HG02981 (cell line): ENCODE results near the gene PACSIN1.
A peak's percentile ranks its signal among the peaks of the same experiment; 100 is the strongest.
"Not testable (repeated sequence)": the region's sequence is repeated elsewhere in the genome, so short reads cannot be mapped to it uniquely, and the experiment has no call there.

Experiments
- ATAC-seq: cut with Tn5 transposase; IDR thresholded peaks from one replicate; pipeline ENCODE4 v1.9.1; 2021; ENCODE audit warnings: mild to moderate bottlenecking, moderate library complexity; ENCODE audit not compliant: unreplicated experiment

PACSIN1 gene

DNA sequence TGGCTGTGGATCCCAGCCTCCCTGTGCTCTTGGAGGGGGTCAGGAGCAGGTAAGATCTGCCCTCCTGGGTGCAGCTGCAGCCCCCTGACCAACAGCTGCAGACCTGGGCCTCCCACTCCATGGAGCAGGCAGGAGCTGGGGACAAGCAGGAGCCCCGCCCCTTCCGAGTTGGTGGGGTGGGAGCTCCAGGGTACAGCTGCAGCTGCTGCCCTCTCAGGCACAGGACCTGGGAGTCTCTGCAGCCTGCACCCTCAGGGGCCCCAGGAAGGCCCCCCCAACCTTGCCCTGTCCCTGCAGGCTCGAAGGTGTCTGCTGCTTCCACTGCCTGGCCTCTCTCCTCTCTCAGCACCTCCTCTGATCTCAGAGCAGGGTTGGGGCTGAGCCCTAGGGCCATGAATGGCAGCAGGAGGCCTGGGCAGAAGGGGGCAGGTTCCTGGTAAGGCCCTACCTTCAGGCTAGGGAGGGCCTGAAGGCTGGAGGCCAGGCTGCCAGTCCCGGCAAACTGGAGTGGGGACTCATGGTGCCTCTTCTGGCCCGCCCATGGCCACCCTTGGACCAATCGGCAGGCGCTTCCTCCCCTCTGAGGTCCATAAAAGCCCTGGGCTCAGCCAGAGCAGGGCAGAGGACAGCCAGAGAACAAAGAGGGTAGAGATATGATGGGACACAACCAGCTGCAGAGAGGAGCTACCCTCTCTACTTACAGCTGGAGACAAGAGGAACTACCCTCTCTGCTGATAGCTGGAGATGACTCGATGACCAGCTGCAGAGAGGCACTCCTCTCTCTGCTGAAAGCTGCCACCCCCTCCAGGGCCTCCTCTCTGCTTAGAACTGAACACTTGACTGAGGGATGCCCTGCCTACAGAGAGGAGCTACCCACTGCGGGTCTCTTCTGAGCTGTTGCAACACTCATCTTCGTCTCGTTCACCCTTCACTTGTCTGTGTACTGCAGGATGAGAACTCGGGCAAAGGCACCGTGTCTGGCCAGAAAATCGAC is 7.8 kb upstream of the PACSIN1 start:
- ATAC-seq, result no peak

DNA sequence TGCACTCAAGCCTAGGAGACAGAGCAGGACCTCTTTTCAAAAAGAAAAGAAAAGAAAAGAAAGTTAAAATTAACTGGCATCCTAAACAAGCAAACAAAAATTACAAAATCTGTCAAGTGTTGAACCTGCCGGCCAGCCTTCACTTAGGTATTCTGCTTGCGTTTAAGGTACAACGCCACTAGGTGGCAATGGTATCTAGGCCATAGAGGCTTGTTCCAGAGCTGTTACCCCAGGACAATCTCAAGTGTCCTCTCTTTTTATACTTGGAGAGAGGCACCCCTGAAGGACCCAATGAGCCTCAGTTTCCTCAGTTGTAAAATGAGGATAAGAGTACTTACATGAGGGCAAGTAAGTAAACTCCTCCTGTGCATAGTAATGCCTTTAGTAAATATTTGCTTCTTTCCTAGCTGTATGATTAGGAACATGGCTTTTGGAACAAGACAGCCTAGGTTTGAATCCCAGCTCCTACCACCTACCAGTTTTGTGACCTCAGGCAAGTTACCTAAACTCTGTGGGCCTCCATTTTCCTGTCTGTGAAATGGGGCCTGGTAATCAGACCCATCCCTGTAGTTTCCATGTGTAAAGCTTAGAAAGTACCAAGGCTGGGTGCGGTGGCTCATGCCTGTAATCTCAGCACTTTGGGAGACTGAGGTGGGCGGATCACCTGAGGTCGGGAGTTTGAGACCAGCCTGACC is 5.8 kb upstream of the PACSIN1 start:
- no peak for ATAC-seq

DNA sequence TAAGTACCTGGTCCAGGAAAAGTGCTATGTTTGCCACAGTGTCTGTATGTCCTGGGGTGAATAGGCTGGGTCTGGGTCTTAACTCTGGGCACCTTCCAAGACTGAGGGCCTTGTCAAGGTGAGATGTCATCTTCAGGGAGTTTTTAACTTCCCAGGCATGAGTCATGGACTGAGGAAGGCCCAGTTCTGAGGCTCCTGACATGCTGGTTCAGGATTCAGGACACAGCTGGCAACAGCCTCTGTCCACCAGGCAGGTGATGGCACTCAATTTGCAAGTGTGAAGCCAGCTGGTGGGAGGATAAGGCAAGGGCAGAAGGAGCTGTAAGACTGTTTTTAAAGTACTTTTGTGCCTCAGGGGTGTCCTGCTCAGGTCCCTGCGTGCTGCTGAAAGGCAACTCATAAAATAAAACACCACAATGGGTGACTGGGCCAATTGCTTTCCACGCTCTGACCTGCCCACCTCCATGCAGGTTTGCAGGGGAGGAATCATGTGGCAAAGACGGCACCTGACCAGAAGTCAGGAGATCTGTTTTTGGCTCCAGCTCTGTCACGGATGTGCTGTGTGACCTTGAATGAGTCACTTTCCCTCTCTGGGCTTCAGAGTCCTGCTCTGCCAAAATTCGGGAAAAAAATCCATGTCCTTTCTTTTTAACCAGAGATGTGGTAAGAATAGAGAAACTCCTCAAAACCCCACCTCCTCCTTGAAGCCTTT is 4.9 kb upstream of the PACSIN1 start:
- ATAC-seq, result no peak

GRCh38 chr6:34462010-34462409 is 3.9 kb upstream of the PACSIN1 start:
- no peak for ATAC-seq

DNA sequence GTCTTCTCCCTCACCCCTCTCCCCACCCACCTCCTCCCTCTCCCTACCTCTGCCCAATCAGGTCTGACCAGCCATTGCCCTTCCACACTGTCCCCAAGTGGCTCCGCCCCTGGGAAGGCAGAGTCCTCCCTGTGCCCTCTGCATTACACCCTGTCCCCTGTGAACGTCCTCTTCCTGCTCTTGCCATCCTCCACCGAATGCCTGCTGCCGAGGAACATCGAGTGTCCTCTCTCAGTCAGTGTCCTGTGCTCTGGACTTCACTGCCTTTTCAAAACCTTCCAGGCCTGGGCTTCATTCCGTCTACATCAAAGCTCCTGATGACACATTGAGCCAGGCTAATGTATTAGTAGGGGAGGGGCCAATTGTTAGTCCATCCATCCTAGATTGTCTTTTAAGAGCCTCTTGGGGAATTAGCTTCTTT is 3.3 kb upstream of the PACSIN1 start:
- ATAC-seq, result no peak

DNA sequence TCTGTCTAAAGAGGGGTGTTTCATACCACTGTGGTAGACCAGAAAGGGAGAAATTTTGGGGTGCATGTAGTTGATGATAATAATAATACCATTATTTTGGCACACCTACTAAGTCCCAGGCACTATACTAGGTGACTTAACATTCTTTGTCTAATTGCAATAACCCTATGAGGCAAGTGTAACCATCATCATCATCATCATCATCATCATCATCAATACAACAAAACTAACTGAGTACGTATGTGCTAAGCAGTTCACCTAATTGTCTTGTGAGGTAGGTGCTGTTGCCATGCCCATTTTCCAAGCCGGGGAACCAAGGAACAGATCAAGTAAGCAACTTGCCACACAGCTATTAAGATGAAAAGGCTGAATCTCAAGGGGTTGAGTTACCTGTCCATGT is 2.6 kb upstream of the PACSIN1 start:
- ATAC-seq, result no peak

GRCh38 chr6:34463849-34464248 is 2.0 kb upstream of the PACSIN1 start:
- ATAC-seq, result no peak

DNA sequence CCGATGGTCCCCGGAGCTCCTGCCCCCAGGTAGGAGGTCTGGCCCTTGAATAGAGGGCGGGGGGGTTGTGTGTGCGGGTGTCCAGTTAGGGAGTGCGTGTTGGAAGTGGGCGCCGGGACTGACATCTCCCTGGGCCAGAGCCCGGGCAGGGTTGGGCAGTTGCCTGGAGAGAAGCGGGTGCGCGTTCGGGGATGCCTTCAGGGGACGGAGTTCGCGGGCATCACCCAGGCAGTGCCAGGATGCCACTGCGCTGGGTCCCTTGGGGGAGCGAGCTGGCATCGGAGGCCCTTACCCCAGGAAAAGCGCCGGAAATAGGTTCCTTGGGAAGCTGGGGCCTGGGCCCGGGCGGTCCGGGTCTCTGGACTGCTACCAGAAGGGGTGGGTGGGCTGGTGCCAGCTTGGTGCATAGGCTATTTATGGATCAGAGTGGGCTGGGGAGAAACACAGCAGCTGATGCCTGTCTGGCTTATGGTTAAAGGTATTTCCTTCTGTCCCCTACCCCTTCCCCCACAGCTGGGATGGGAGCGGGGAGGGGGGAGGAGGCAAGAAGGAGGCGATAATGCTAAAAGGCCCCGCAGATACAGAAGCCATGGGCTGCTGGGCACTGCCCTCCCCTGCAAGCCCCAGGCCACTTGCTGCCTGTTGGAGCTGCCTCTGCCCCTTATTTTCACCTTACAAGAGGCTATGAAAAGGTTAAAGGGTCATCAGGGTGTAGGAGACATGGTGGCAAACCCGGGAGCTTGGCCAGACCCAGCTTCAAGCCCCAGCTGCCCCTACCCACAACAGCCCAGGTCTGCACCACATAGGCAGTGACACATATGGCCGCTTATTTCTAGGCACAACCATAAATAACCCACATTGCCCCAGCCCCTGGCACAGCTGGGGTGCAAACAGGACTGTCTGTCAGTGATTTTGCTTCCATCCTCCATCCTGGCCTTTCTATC is 638 bp downstream of the PACSIN1 start:
- no peak for ATAC-seq

DNA sequence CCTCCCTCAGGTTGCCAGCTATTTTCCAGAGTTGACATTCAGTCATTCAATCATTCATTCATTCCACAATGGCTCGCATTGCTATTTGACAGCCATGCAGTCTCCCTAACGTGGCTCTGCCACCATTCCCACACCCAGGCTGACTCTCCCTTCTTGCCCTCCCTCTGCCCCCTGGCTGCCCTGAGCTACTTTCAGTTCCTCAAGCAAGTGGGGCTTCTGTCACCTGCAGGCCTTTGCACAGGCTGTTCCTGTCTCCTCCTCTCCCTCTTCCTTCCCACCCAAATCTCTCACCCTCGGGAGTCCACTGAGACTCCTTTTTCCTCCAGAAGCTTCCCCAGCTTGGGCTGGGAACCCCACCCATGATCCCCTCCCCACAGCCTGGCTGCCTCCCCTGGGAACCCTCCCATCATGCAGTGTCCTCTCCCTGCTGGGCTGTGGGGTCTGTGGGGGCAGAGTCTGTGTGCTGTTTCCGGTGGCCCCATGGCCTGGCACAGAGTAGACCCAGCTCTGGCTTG is 2.6 kb downstream of the PACSIN1 start:
- ATAC-seq, result peak; percentile 61

GRCh38 chr6:34469499-34469898 is 3.6 kb downstream of the PACSIN1 start:
- no peak for ATAC-seq

GRCh38 chr6:34472425-34472824 is 6.5 kb downstream of the PACSIN1 start:
- no peak for ATAC-seq

DNA sequence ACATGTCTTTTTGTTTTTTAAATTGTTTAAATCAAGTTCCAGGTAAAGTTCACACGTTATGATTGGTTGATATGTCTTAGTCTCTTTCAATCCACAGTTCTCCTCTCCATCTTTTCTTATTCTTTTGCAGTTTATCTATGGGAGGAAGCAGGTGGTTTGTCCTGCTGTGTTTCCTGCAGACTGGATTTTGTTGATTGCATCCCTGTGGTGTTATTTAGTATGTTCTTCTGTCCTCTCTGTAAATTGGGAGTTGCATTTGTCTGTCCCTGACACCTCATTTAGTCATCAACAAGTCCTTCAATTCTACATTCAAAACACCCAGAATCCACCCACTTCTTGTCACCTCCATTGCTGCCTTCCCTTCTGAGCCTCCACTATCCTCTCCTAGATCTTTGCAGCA is 8.1 kb downstream of the PACSIN1 start:
- no peak for ATAC-seq

DNA sequence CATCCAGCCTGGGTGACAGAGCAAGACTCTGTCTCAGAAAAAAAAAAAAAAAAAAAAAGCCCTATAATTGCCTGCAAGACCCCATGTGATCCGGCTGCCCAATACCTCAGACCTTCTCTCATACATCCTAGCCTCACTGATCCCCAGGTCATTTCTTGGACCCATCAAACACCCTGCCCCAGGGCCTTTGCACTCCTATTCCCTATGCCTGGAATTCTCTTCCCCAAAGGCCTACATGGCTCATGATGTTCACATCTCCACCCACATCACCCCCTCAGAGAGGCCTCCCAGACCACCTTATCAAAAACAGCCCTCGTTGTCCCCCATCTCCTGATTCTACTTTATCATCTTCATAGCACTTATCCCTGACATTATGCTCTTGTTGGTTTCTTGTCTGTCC is 8.9 kb downstream of the PACSIN1 start:
- no peak for ATAC-seq

GRCh38 chr6:34475238-34475682 is 9.4 kb downstream of the PACSIN1 start:
- no peak for ATAC-seq

DNA sequence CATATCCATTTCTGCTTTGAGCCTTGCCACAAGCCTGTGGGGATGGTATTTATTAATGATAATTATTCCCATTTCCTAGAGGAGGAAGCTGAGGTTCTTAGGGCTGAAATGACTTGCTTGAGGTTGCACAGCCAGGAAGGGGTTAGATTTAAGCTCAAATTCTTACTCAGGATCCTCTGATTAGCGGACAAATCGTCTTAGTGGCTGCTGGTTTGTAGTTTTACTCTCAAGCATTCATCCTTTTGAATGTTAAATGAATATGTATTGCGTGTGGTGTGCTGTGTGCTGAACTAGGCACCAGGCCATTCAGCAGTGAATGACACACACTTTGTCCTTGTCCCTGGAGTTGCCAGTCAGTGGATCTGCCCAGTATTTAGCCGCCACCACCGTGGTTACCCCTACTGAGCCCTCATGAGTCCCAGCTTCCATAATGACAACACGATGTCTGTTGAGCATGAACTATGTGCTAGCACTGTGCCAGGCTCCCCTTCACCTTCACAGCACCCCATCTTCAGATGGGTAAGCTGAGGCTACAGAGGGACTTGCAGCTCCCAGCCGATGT is 10.0 kb downstream of the PACSIN1 start:
- no peak for ATAC-seq

DNA sequence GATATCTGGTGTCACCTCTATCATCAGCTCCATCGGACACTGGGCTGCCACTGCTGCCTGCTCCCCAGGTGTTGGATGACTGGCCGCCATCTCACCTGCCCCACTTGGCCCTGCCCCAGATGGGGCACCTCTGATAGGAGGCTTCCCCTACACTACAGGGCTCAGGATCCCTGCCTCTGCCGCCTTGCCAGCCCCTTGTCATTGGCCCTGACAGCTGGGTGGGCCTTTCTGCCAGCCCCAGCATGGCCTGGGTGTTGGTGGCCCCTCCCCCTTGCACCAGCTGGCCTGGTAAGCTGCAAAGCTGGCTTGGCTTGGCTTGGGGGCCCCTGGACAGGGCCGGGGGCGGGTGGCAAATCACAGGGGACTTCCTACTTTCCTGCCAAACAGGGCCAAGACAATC is 10.6 kb downstream of the PACSIN1 start:
- ATAC-seq, result no peak

GRCh38 chr6:34476921-34477320 is 11.0 kb downstream of the PACSIN1 start:
- ATAC-seq, result no peak

DNA sequence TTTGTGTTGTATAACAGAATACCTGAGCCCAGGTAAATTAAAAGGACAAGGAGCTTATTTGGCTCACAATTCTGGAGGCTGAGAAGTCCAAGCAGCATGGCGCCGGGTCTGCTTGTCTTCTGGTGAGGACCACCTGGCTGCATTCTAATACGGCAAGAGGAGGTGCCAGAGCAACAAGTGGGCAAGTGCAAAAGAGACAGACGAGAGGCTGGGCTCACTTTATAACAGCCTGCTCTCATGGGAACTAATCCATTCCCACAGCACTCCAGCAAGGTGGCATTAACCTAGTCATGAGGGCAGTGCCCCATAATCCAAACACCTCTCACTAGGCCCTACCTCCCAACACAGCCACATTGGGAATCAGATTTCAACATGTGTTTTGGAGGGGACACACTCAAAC is 12.9 kb downstream of the PACSIN1 start:
- no peak for ATAC-seq

- not testable (repeated sequence) for ATAC-seq
Measured at GRCh38 chr6:34483781-34484180, 17.9 kb downstream of the PACSIN1 start.

- no peak for ATAC-seq
Measured at GRCh38 chr6:34484391-34484790, 18.5 kb downstream of the PACSIN1 start.
